ENCODE measurements around the gene EXOC3.

Gene EXOC3

DNA sequence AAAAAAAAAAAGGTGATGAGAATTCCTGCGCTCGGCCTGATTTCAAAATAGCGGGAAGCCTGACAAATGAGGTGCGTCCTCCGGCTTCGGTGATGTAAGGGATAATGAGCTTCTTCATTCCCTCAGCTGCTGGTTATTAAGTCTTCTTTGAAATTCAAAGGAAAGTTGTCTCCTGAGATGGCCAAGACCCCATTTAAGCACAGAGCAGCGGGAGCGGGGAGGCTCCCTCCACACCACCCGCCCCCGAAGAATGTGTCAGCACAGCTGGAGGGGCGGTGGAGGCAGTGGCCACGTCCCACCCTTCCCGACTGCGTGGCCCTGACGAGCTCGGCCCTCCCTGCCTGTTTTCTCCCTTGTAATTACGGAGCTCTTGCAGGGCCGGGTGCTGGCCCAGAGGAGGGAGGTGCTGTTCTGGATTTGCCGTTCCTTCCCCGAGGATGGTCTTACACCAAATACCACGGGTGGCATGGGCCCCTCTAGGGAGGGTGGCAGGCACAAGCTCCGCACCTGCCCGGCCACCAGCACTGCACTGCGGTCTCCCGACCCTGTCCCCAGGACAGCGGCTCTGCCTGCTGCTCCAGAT is 50.2 kb downstream of the EXOC3 start:
- TF ChIP-seq, protein P1, sequence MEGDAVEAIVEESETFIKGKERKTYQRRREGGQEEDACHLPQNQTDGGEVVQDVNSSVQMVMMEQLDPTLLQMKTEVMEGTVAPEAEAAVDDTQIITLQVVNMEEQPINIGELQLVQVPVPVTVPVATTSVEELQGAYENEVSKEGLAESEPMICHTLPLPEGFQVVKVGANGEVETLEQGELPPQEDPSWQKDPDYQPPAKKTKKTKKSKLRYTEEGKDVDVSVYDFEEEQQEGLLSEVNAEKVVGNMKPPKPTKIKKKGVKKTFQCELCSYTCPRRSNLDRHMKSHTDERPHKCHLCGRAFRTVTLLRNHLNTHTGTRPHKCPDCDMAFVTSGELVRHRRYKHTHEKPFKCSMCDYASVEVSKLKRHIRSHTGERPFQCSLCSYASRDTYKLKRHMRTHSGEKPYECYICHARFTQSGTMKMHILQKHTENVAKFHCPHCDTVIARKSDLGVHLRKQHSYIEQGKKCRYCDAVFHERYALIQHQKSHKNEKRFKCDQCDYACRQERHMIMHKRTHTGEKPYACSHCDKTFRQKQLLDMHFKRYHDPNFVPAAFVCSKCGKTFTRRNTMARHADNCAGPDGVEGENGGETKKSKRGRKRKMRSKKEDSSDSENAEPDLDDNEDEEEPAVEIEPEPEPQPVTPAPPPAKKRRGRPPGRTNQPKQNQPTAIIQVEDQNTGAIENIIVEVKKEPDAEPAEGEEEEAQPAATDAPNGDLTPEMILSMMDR (IDR thresholded peaks at IDR 0.05; ENCODE audit: low read length, missing control alignments) = no peak
- H3K4me3 ChIP-seq (replicated peaks; ENCODE audit: low read depth, low read length) = no peak overlapping the region
- peak; percentile 10 for DNase-seq (ENCODE audit: low read depth)

DNA sequence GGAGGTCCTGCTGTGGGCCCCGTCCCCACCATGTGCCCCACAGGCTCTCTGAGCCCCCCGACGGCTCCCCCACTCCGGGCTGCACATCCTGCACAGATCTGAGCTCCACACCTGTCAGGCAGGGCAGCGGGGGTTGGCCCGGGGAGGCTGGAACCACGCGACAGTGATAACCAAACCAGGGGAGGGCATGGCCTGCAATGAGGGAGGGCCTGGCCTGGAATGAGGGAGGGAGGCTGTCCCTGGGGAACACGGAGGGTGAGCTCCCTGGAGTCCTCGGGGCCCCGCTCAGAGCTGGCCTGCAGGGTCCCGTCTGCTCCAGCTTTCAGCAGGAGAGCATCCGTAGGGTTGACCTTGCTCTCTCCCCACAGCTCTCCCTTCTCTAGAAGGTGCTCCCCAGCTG is 50.8 kb downstream of the EXOC3 start:
- TF ChIP-seq, protein P1 (IDR thresholded peaks at IDR 0.05; ENCODE audit: low read length, missing control alignments) = no peak
- no peak for DNase-seq (ENCODE audit: low read depth)
- no peak overlapping the region for H3K4me3 ChIP-seq (replicated peaks; ENCODE audit: low read depth, low read length)

DNA sequence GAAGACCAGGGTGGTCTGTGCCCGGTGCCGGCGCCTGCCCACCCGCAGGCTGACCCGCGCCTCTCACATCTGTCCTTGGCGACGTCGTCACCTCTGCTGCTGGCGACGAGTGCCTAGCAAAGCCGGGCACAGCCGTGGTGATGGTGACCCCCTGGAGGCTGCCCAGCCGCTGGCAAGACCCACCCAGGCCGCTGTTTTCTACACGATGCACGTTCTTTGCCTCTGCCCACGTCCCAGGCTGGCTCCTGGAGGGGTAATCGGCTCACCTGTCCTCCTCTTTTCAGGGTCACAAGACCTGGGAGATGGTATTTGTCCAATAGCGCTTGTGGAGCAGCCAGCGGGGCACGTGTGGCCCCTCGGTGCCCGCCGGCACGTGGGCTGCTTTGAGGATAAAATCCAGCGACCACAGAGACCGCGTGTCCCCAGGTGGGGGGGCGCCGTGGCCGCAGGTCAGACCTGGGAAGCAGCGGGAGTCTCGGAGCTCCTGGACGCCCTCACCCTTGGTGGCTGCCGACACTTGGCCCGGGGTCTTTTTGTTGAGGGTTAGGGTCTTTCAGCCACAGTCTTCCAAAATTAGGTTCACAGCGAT is 51.8 kb downstream of the EXOC3 start:
- TF ChIP-seq, protein P1 (IDR thresholded peaks at IDR 0.05; ENCODE audit: low read length, missing control alignments) = no peak
- no peak for DNase-seq (ENCODE audit: low read depth)

DNA sequence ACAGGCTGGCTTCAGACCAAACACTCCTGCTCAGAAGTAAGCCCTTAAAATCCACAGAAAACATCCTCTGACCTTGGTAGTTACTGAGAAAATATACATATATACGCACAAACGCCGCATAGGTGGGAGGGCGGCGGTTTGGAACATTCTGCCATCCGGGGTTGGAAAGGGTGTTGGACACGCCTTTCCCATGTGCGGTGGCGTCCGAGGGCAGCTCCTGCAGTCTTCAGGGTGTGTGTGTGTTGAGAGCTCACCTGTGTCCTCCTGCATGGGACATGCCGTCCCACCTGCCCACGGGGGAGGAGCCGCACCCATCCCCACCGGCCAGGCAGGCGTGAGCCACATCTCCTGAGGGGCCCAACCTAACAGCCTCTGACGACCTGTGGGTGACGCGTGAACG is 53.1 kb downstream of the EXOC3 start:
- DNase-seq (ENCODE audit: low read depth) = no peak
- TF ChIP-seq, protein P1 (IDR thresholded peaks at IDR 0.05; ENCODE audit: low read length, missing control alignments) = no peak

More for the DNA sequence above, 51.8 kb downstream of the EXOC3 start:
- no peak overlapping the region for H3K4me3 ChIP-seq (replicated peaks; ENCODE audit: low read depth, low read length)

DNA sequence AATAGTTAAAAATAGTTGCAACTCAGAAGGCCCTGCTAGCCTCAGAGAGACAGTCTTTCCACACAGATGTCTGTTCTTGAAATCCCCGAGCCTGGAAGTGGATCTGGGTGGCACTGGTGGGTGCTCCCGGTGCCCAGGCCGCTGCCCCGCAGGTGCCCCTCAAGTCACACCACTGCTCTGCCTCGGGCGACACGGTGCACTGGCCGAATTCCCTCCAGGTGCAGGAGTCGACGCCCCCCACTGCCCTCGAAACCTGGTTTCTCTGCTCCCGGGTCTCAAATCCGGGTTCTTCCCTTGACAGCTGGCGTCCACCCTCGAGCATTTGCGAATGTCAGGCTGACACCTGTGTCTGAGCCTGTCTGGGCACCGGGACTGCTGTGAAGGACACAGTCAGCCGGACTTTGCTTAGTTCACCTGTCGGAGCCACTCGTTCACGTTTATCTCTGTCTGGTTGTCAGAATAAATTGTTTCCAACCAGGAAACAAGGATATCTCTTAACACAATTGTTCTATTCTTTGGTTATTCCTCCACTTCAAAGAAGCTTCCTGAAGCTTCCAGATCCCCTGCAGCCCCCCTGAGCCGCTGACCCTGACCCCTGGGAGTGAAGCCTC is 54.2 kb downstream of the EXOC3 start:
- DNase-seq (ENCODE audit: low read depth) = no peak
- H3K4me3 ChIP-seq (replicated peaks; ENCODE audit: low read depth, low read length) = no peak overlapping the region
- TF ChIP-seq, protein P1 (IDR thresholded peaks at IDR 0.05; ENCODE audit: low read length, missing control alignments) = no peak

More for the DNA sequence above, 53.1 kb downstream of the EXOC3 start:
- no peak overlapping the region for H3K4me3 ChIP-seq (replicated peaks; ENCODE audit: low read depth, low read length)

DNA sequence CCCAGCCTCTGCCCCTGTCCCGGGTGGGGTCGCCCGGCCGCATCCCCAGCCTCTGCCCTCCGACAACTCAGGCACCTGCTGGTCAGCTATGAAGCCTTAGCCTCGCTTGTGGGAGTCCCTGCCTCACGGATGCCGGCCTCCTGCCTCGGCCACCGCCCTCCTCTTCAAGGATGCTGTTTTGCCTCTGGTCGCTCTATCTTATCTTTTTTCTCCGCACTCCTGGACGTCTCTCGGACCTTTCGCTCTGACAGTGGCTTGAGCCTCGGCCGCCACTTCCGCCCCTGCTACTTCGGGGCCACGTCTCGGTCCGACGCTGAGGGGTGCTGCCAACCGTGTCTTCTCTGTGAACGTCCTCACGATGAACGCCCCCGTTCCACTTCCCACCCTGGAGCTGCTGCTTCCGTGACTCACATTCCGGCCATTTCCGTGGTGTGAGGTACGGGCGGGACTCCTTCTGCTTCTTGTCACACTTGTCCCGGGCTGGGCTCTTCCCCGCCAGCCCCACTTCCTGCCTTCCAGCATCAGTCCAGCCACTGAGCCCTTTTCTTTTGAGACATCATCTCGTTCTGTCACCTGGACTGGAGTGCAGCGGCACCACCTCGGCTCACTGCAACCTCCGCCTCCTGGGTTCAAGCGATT is 55.0 kb downstream of the EXOC3 start:
- TF ChIP-seq, protein P1 (IDR thresholded peaks at IDR 0.05; ENCODE audit: low read length, missing control alignments) = no peak
- no peak for DNase-seq (ENCODE audit: low read depth)
- H3K4me3 ChIP-seq (replicated peaks; ENCODE audit: low read depth, low read length) = no peak overlapping the region
